ENCODE results near the gene ZNRD2.

DNA sequence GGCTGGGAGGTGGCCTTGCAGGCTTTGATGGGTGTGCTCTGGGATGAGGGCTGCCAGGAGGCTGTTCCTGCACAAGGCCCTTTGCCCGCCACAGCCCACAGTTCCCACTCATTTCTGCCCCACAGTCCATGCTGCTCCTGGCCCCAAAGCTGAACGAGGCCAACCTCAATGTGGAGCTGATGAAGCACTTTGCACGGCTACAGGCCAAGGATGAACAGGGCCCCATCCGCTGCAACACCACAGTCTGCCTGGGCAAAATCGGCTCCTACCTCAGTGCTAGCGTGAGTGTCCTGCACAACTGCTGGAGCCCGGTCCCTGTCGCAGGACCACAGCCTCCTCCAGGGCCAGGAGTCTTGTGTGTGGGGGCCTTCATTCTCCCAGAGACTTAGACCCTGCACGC, 35.2 kb upstream of the ZNRD2 start:
- no peak for TF ChIP-seq POLR2A (IDR thresholded peaks at IDR 0.05; ENCODE audit: extremely low read depth, insufficient read length)
- TF ChIP-seq MYC (IDR thresholded peaks at IDR 0.05; ENCODE audit: low read depth, low read length), result no peak
- TF ChIP-seq, protein P1, sequence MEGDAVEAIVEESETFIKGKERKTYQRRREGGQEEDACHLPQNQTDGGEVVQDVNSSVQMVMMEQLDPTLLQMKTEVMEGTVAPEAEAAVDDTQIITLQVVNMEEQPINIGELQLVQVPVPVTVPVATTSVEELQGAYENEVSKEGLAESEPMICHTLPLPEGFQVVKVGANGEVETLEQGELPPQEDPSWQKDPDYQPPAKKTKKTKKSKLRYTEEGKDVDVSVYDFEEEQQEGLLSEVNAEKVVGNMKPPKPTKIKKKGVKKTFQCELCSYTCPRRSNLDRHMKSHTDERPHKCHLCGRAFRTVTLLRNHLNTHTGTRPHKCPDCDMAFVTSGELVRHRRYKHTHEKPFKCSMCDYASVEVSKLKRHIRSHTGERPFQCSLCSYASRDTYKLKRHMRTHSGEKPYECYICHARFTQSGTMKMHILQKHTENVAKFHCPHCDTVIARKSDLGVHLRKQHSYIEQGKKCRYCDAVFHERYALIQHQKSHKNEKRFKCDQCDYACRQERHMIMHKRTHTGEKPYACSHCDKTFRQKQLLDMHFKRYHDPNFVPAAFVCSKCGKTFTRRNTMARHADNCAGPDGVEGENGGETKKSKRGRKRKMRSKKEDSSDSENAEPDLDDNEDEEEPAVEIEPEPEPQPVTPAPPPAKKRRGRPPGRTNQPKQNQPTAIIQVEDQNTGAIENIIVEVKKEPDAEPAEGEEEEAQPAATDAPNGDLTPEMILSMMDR (IDR thresholded peaks at IDR 0.05; ENCODE audit: low read depth, low read length), result no peak

Data from NB4 (cell line).